Measurements from ENCODE around the gene GAS7. TPM values are rescaled to one million over a fixed set of nuclear protein-coding genes. Genes with fewer than 3 reads are reported as not detected.

The GAS7 gene
- total and polyA plus RNA-seq, 8 donors = 4.1 to 185 (median 30.5) TPM

DNA sequence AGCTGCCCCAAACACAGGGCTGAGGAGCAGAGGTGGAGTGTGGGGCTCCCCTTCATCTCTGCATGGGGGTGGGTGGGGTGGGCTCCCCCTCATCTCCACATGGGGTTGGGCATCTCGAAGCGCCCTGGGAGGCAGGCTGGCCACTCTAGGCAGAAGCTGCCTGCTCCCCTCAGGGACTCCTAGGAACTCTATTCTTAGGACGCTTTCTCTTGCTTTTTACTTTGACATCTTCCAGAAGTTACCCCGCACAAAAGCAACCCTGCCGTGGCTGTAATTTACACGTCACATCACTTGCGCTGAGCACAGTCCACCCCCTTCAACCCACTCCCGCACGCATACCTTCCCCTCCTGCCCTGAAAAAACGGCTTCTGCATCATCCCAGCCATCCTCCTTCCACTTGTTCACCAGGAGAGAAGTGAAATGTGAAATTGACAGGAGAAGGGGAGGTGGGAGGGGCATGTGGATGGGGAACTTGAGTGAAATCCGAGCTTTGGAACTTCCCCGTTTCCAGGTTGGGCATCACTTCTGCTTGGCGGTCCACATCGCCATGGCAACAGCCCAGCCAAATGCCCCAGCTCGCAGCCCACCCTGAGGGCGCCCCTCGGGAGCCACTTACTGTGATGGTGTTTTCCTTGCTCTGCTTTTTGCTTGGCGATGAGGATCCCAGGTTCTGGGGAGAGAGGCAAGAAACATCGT lies 239.7 kb downstream of the GAS7 start:
- Histone ChIP-seq H3K4me3 (no peak overlapping the region), H3K36me3 (peaks cover 0 to 17% (median 0%) of the 10 kb centered on the region in 4 donors), H3K27me3 (peaks cover 0 to 56% (median 5%) of the 10 kb centered on the region in 3 donors), H3K27ac (no peak overlapping the region), H3K9me3 (no peaks in the 10 kb centered on the region), H3K4me1 (peaks cover 0 to 16% (median 5%) of the 10 kb centered on the region in 4 donors)
- WGBS, 5 donors = 35 to 50% (median 46%) methylated on average over 18 to 19 of the region's 19 CpGs
- intact Hi-C loops (cut with DNase I; ENCODE audit: low total_unique reads) = no loop called here
- TF ChIP-seq EP300 (IDR thresholded peaks at IDR 0.05) (no peak), POLR2A (IDR thresholded peaks at IDR 0.05) (no peak), POLR2AphosphoS5 (IDR thresholded peaks at IDR 0.05) (no peak)
- TF ChIP-seq, protein P1, sequence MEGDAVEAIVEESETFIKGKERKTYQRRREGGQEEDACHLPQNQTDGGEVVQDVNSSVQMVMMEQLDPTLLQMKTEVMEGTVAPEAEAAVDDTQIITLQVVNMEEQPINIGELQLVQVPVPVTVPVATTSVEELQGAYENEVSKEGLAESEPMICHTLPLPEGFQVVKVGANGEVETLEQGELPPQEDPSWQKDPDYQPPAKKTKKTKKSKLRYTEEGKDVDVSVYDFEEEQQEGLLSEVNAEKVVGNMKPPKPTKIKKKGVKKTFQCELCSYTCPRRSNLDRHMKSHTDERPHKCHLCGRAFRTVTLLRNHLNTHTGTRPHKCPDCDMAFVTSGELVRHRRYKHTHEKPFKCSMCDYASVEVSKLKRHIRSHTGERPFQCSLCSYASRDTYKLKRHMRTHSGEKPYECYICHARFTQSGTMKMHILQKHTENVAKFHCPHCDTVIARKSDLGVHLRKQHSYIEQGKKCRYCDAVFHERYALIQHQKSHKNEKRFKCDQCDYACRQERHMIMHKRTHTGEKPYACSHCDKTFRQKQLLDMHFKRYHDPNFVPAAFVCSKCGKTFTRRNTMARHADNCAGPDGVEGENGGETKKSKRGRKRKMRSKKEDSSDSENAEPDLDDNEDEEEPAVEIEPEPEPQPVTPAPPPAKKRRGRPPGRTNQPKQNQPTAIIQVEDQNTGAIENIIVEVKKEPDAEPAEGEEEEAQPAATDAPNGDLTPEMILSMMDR (IDR thresholded peaks at IDR 0.05) = no peak
- DNase-seq = peak in 1 of 2 donors; percentile 49

DNA sequence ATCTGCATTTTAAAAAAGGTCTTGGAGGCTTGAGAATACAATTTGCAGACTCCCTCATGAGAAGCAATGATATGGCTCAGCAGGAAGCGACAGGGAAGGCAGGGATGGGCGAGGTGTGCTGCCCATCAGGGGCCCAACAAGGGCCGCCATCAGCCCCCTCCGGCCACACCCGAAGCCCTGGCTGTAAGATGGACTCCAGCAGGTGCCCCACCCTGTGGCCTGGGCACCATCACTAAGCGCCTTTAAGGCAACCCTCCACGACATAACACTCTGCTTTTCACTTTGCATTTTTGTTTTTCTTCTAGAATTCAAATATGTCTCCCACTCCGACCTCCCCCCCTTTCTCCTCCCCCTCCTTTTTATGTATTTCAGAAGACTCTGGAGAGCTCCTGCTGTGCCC lies 241.2 kb downstream of the GAS7 start:
- TF ChIP-seq POLR2A (IDR thresholded peaks at IDR 0.05) (no peak), EP300 (IDR thresholded peaks at IDR 0.05) (no peak), POLR2AphosphoS5 (IDR thresholded peaks at IDR 0.05) (no peak)
- TF ChIP-seq, protein P1 (IDR thresholded peaks at IDR 0.05) = no peak
- Histone ChIP-seq H3K36me3 (peaks cover 0 to 17% (median 0%) of the 10 kb centered on the region in 4 donors), H3K27me3 (peaks cover 0 to 56% (median 5%) of the 10 kb centered on the region in 3 donors), H3K9me3 (no peaks in the 10 kb centered on the region), H3K4me3 (no peak overlapping the region), H3K4me1 (peaks cover 0 to 16% (median 5%) of the 10 kb centered on the region in 4 donors), H3K27ac (no peak overlapping the region)
- intact Hi-C loops (cut with DNase I; ENCODE audit: low total_unique reads) = no loop called here
- DNase-seq = no peak
- WGBS, 5 donors = 66 to 76% (median 67%) methylated on average over 8 of the region's 8 CpGs

DNA sequence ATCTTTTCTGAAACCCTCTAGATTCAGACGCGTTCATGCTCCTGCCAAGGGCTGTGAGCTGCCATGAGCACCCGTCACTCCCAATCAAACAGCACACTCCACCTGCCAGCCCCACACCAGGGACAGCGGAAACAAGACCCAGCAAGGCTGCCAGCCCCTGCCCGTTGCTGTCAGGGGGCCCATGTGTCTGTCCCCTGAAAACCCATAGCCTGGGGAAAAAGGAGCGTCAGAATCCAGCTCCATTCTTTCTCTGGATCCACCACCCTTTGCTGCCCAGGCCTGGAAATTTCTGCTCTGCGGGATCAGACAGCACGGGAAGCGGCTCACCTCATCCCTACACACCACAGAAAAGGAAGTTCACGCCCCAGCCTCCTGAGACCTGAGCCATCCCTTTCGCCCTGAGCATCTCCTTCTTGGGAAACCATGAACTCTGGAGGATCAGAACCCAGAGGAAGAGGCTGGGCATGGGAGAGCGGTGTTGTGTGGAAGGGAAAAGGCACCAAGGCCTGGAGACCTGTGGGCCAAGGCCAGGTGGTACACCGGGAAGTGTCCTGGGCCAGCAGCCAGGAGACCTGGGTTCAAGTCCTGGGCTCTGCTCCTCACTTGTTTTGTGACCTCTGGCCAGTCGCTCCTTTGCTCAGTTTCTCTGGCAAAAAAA lies 241.8 kb downstream of the GAS7 start:
- TF ChIP-seq POLR2AphosphoS5 (IDR thresholded peaks at IDR 0.05) = no peak
- TF ChIP-seq, protein P1 (IDR thresholded peaks at IDR 0.05) = no peak
- no peak for TF ChIP-seq POLR2A (IDR thresholded peaks at IDR 0.05)
- no peak for TF ChIP-seq EP300 (IDR thresholded peaks at IDR 0.05)
- 53 to 71% (median 68%) methylated on average over 14 of the region's 14 CpGs for WGBS, 5 donors
- intact Hi-C loops (cut with DNase I; ENCODE audit: low total_unique reads) = no loop called here

DNA sequence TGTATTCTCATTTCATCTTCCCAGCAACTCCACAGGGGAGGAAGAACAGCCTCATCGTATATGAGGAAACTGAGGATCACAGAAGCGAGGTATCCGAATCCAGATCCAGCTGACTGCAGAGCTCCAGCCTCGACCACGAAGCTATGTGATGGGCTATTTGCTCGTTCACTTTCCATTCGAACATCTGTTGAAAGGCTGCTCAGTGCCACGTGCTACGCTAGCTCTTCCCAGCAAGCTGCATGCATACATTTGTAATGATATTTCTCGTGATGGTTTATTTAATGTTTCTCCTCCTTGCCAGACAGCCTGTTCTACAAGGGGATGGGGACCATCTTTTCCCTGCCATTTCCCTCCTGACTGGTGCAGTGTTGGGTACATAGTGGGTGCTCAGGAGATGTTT lies 244.9 kb downstream of the GAS7 start:
- H3K27ac ChIP-seq = no peak overlapping the region
- peak in 1 of 2 donors; percentile 46 for DNase-seq
- H3K4me3 ChIP-seq = no peak overlapping the region
- intact Hi-C loops (cut with DNase I; ENCODE audit: low total_unique reads) = no loop called here
- TF ChIP-seq EP300 (IDR thresholded peaks at IDR 0.05) = no peak
- TF ChIP-seq POLR2A (IDR thresholded peaks at IDR 0.05) = no peak
- TF ChIP-seq, protein P1 (IDR thresholded peaks at IDR 0.05) = no peak
- no peak for TF ChIP-seq POLR2AphosphoS5 (IDR thresholded peaks at IDR 0.05)
- 66 to 75% (median 71%) methylated on average over 10 of the region's 10 CpGs for WGBS, 5 donors
- peaks cover 0 to 35% (median 0%) of the 10 kb centered on the region in 3 donors for H3K27me3 ChIP-seq
- H3K4me1 ChIP-seq = peaks cover 0 to 3% (median under 1%) of the 10 kb centered on the region in 4 donors
- H3K9me3 ChIP-seq = no peaks in the 10 kb centered on the region
- peaks cover 0 to 12% (median 0%) of the 10 kb centered on the region in 4 donors for H3K36me3 ChIP-seq

More for the DNA sequence above, 241.8 kb downstream of the GAS7 start:
- Histone ChIP-seq H3K9me3 (no peaks in the 10 kb centered on the region), H3K27ac (no peak overlapping the region), H3K27me3 (peaks cover 0 to 56% (median 5%) of the 10 kb centered on the region in 3 donors), H3K36me3 (peaks cover 0 to 17% (median 0%) of the 10 kb centered on the region in 4 donors), H3K4me3 (no peak overlapping the region), H3K4me1 (peaks cover 0 to 16% (median 5%) of the 10 kb centered on the region in 4 donors)
- DNase-seq = no peak

All from stomach (tissue), 9 donors.